Neuronal stem cell (in vitro differentiated cells): ENCODE measurements around the gene CACNA1C.
A peak's percentile ranks its signal among the peaks of the same experiment; 100 is the strongest.

Experiments used
- DNase-seq: peaks from one replicate; pipeline ENCODE4 v3.0.0-alpha.2; 2013; ENCODE audit warnings: low spot score
- H2AFZ ChIP-seq: one replicate; pipeline ENCODE4 v1.6.1; 2013; ENCODE audit warnings: mild to moderate bottlenecking, low read length, inconsistent platforms
- H2AK5ac ChIP-seq: 2 replicates; pipeline ENCODE4 v1.6.1; 2013; ENCODE audit warnings: low read depth, mild to moderate bottlenecking, inconsistent platforms, low read length, moderate library complexity, mixed read lengths
- H2BK120ac ChIP-seq: 2 replicates; pipeline ENCODE4 v1.6.1; 2013; ENCODE audit warnings: low read depth, mild to moderate bottlenecking, inconsistent platforms, low read length, moderate library complexity, mixed read lengths
- H2BK12ac ChIP-seq: one replicate; pipeline ENCODE4 v1.6.1; 2013; ENCODE audit warnings: low read length, inconsistent platforms
- H2BK15ac ChIP-seq: 2 replicates; pipeline ENCODE4 v1.6.1; 2013; ENCODE audit warnings: mild to moderate bottlenecking, low read length, inconsistent platforms, mixed read lengths
- H2BK5ac ChIP-seq: one replicate; pipeline ENCODE4 v1.6.1; 2013; ENCODE audit warnings: inconsistent platforms, mild to moderate bottlenecking, low read length, moderate library complexity
- H3K14ac ChIP-seq: one replicate; pipeline ENCODE4 v1.6.1; 2013; ENCODE audit warnings: low read length, inconsistent platforms
- H3K18ac ChIP-seq: 2 replicates; pipeline ENCODE4 v1.6.1; 2013; ENCODE audit warnings: low read length, inconsistent platforms
- H3K23ac ChIP-seq: 2 replicates; pipeline ENCODE4 v1.6.1; 2013; ENCODE audit warnings: low read depth, mild to moderate bottlenecking, mixed read lengths, low read length, inconsistent platforms; ENCODE audit not compliant: poor library complexity
- H3K27ac ChIP-seq: replicated peaks from 3 replicates; pipeline ENCODE4 v1.5.1; 2013; ENCODE audit warnings: low read length, inconsistent platforms
- H3K27me3 ChIP-seq, 3 experiments: 2 replicates each; pipeline ENCODE4 v1.6.1; 2013; ENCODE audit warnings: low read length in 3 of 3, mild to moderate bottlenecking in 2 of 3, inconsistent platforms in 1 of 3, low read depth in 1 of 3, mixed read lengths in 1 of 3, moderate library complexity in 1 of 3; ENCODE audit not compliant: control insufficient read depth in 3 of 3, insufficient read depth in 3 of 3
- H3K36me3 ChIP-seq, 2 donors: replicated peaks in 1 of 2; 2 replicates each; pipeline ENCODE4 v1.6.1; 2013; ENCODE audit warnings: low read length in 2 of 2; ENCODE audit not compliant: control insufficient read depth in 2 of 2, insufficient read depth in 2 of 2
- H3K4ac ChIP-seq: 2 replicates; pipeline ENCODE4 v1.6.1; 2013; ENCODE audit warnings: inconsistent platforms, mild to moderate bottlenecking, low read length, moderate library complexity
- H3K4me1 ChIP-seq, 2 donors: 1 replicate in 1 of 2; 2 replicates in 1 of 2; pipeline ENCODE4 v1.6.1; 2013; ENCODE audit warnings: low read length in 2 of 2, low read depth in 1 of 2; ENCODE audit not compliant: control insufficient read depth in 2 of 2, insufficient read depth in 1 of 2
- H3K4me2 ChIP-seq: one replicate; pipeline ENCODE4 v1.6.1; 2013; ENCODE audit warnings: mild to moderate bottlenecking, low read length, inconsistent platforms; ENCODE audit not compliant: insufficient read depth, poor library complexity, severe bottlenecking
- H3K4me3 ChIP-seq, 2 donors: 2 replicates each; pipeline ENCODE4 v1.5.1; 2013; ENCODE audit warnings: low read length in 2 of 2, mild to moderate bottlenecking in 2 of 2, inconsistent platforms in 1 of 2, moderate library complexity in 1 of 2
- H3K79me1 ChIP-seq: one replicate; pipeline ENCODE4 v1.6.1; 2013; ENCODE audit warnings: low read depth, mild to moderate bottlenecking, inconsistent platforms, low read length, moderate library complexity
- H3K9ac ChIP-seq: one replicate; pipeline ENCODE4 v1.6.1; 2013; ENCODE audit warnings: mild to moderate bottlenecking, low read depth, low read length, inconsistent platforms; ENCODE audit not compliant: poor library complexity
- H3K9me3 ChIP-seq, 2 donors: replicated peaks in 1 of 2; 2 replicates each; pipeline versions ENCODE3 to v1.6.1; 2013; ENCODE audit warnings: low read length in 2 of 2, mild to moderate bottlenecking in 2 of 2, inconsistent platforms in 1 of 2, low read depth in 1 of 2, mixed read lengths in 1 of 2, moderate library complexity in 1 of 2; ENCODE audit not compliant: control insufficient read depth in 2 of 2, insufficient read depth in 1 of 2
- H4K8ac ChIP-seq: one replicate; pipeline ENCODE4 v1.6.1; 2013; ENCODE audit warnings: low read depth, mild to moderate bottlenecking, inconsistent platforms, low read length, moderate library complexity
- H4K91ac ChIP-seq: one replicate; pipeline ENCODE4 v1.6.1; 2013; ENCODE audit warnings: low read length, low read depth, mild to moderate bottlenecking, inconsistent platforms; ENCODE audit not compliant: poor library complexity
- WGBS, 2 donors: extraction: QIAGEN DNeasy Blood & Tissue Kit; methylation state at CpG; one replicate each; pipeline ENCODE4 v1.1.7; 2013; ENCODE audit warnings: missing lambda C conversion rate in 2 of 2, mixed read lengths in 1 of 2; ENCODE audit not compliant: insufficient read length in 2 of 2, insufficient replicate concordance in 1 of 2; ENCODE audit errors: extremely low coverage in 2 of 2; 5-methylcytosine and 5-hydroxymethylcytosine counted together

Gene CACNA1C

GRCh38 chr12:2051700-2052621 lies 826 bp upstream of the CACNA1C start:
- peak overlapping the region; percentile 39 to 80 for H3K4me3 ChIP-seq
- WGBS, 2 donors, result no CpG with 5 or more reads among the region's 52 CpGs
- H3K23ac ChIP-seq, result no peak overlapping the region
- H3K4me2 ChIP-seq, result peak overlapping the region; percentile 97
- H3K18ac ChIP-seq, result peak overlapping the region; percentile 35
- no peak overlapping the region for H2BK12ac ChIP-seq
- DNase-seq, result no peak
- no peak overlapping the region for H4K91ac ChIP-seq
- H3K4ac ChIP-seq, result no peak overlapping the region
- H3K4me1 ChIP-seq, result peaks cover 2 to 3% of the 10 kb centered on the region in 2 donors
- H3K27me3 ChIP-seq, result peaks cover 10 to 92% (median 42%) of the 10 kb centered on the region in 3 experiments
- H2AFZ ChIP-seq, result peak overlapping the region; percentile 89
- H2BK120ac ChIP-seq, result no peak overlapping the region
- no peak overlapping the region for H3K14ac ChIP-seq
- no peaks in the 10 kb centered on the region for H3K9me3 ChIP-seq
- no peak overlapping the region for H2AK5ac ChIP-seq
- no peak overlapping the region for H3K9ac ChIP-seq
- H3K27ac ChIP-seq, result no peak overlapping the region
- H3K79me1 ChIP-seq, result no peaks in the 10 kb centered on the region
- no peak overlapping the region for H4K8ac ChIP-seq
- no peak overlapping the region for H2BK15ac ChIP-seq
- H3K36me3 ChIP-seq, result no peaks in the 10 kb centered on the region
- no peak overlapping the region for H2BK5ac ChIP-seq

DNA sequence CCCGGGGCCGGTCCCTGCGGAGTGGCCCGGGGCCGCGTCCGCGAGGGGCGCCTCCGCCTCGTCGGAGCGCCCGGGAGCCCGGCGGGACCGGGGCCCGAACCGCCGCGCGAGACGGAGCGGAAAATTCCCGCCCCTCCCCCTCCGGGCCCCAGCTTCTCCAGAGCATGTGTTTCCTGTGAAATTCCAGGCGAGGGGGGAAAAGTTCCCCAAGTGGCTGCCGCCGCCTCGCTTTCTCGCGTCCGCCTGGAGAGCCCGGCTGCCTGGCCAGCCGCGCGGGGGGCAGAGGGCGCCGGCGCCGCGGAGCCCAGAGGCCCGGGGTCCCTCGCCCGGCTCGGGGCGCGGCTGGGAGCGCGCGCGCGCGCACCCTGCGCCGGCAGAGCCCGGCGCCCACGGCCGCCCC lies 904 bp downstream of the CACNA1C start:
- peaks cover 2 to 3% of the 10 kb centered on the region in 2 donors for H3K4me1 ChIP-seq
- peak overlapping the region; percentile 39 to 73 for H3K4me3 ChIP-seq
- no peak overlapping the region for H3K18ac ChIP-seq
- no peak for DNase-seq
- no peaks in the 10 kb centered on the region for H3K9me3 ChIP-seq
- H2BK5ac ChIP-seq, result no peak overlapping the region
- no peaks in the 10 kb centered on the region for H3K79me1 ChIP-seq
- no CpG with 5 or more reads among the region's 60 CpGs for WGBS, 2 donors
- no peak overlapping the region for H2BK15ac ChIP-seq
- H3K23ac ChIP-seq, result no peak overlapping the region
- H3K36me3 ChIP-seq, result no peaks in the 10 kb centered on the region
- peak overlapping the region; percentile 89 for H2AFZ ChIP-seq
- no peak overlapping the region for H4K91ac ChIP-seq
- no peak overlapping the region for H4K8ac ChIP-seq
- H3K4ac ChIP-seq, result no peak overlapping the region
- H3K14ac ChIP-seq, result no peak overlapping the region
- H3K4me2 ChIP-seq, result peak overlapping the region; percentile 82
- no peak overlapping the region for H2AK5ac ChIP-seq
- peaks cover 10 to 92% (median 42%) of the 10 kb centered on the region in 3 experiments for H3K27me3 ChIP-seq
- H3K27ac ChIP-seq, result no peak overlapping the region
- H2BK120ac ChIP-seq, result no peak overlapping the region
- no peak overlapping the region for H3K9ac ChIP-seq
- no peak overlapping the region for H2BK12ac ChIP-seq

- Histone ChIP-seq H3K4me2 (peak overlapping the region; percentile 82), H3K4me3 (peak overlapping the region in 1 of 2 donors; percentile 73), H4K91ac (no peak overlapping the region), H3K23ac (peak overlapping the region; percentile 23), H3K79me1 (no peaks in the 10 kb centered on the region), H3K14ac (peak overlapping the region; percentile 95), H3K18ac (peak overlapping the region; percentile 73), H2AK5ac (no peak overlapping the region), H2BK120ac (no peak overlapping the region), H3K4me1 (peaks cover 2 to 3% of the 10 kb centered on the region in 2 donors), H3K9ac (no peak overlapping the region), H3K27me3 (peaks cover 10 to 91% (median 44%) of the 10 kb centered on the region in 3 experiments), H4K8ac (no peak overlapping the region), H3K36me3 (no peaks in the 10 kb centered on the region), H2BK15ac (no peak overlapping the region), H2AFZ (no peak overlapping the region), H3K9me3 (no peaks in the 10 kb centered on the region), H2BK12ac (no peak overlapping the region), H2BK5ac (no peak overlapping the region), H3K4ac (no peak overlapping the region), H3K27ac (no peak overlapping the region)
- no peak for DNase-seq
- no CpG with 5 or more reads among the region's 40 CpGs for WGBS, 2 donors
Measured at GRCh38 chr12:2054091-2055018, 1.6 kb downstream of the CACNA1C start.
